CD8-positive, alpha-beta memory T cell (primary cell): ENCODE measurements around the gene DYSF. TPM values are rescaled to one million over a fixed set of nuclear protein-coding genes. Genes with fewer than 3 reads are reported as not detected.
A peak's percentile ranks its signal among the peaks of the same experiment; 100 is the strongest.

Experiments used
- CTCF ChIA-PET: fragments of 350-600 bp; sonication (Branson Sonifier 250); formaldehyde crosslinking; loops from one replicate; lab custom pipeline; 2021; ENCODE audit warnings: antibody characterized with exemption; lab: Charles Lee
- POLR2A ChIA-PET: fragments of 350-600 bp; sonication (Branson Sonifier 250); formaldehyde crosslinking; loops from one replicate; lab custom pipeline; 2021; ENCODE audit warnings: antibody characterized with exemption; lab: Charles Lee
- DNase-seq, 5 donors: peaks; one replicate each; pipeline versions ENCODE4 v3.0.0 to v3.0.0-alpha.2; 2020 to 2022; ENCODE audit warnings: mixed read lengths in 1 of 5
- H3K27ac ChIP-seq: one replicate; pipeline ENCODE4 v1.7.0; 2013; ENCODE audit warnings: low read depth, mild to moderate bottlenecking, low read length, moderate library complexity
- H3K27me3 ChIP-seq: 2 replicates; pipeline ENCODE4 v1.7.0; 2013; ENCODE audit warnings: low read length, mild to moderate bottlenecking; ENCODE audit not compliant: insufficient read depth, poor library complexity, severe bottlenecking
- H3K36me3 ChIP-seq: 2 replicates; pipeline ENCODE4 v1.7.0; 2013; ENCODE audit warnings: mild to moderate bottlenecking, low read length, moderate library complexity; ENCODE audit not compliant: insufficient read depth
- H3K4me1 ChIP-seq: 2 replicates; pipeline ENCODE4 v1.7.0; 2013; ENCODE audit warnings: mild to moderate bottlenecking, low read length, moderate library complexity; ENCODE audit not compliant: insufficient read depth
- H3K4me3 ChIP-seq: 2 replicates; pipeline ENCODE4 v1.7.0; 2013; ENCODE audit warnings: mild to moderate bottlenecking, low read length
- H3K9me3 ChIP-seq: 2 replicates; pipeline ENCODE4 v1.7.0; 2013; ENCODE audit warnings: mild to moderate bottlenecking, low read length
- H3K27ac Mint-ChIP-seq, 8 donors: one replicate each; pipeline ENCODE4 v1.8.0; 2020 to 2021; ENCODE audit warnings: mixed read lengths in 8 of 8, mild to moderate bottlenecking in 6 of 8, inconsistent platforms in 3 of 8, moderate library complexity in 3 of 8
- H3K27me3 Mint-ChIP-seq, 2 donors: one replicate each; pipeline ENCODE4 v1.8.0; 2020 to 2021; ENCODE audit warnings: mixed read lengths in 2 of 2, mild to moderate bottlenecking in 1 of 2, moderate library complexity in 1 of 2
- H3K36me3 Mint-ChIP-seq, 3 donors: one replicate each; pipeline ENCODE4 v1.8.0; 2020 to 2021; ENCODE audit warnings: mixed read lengths in 3 of 3, inconsistent platforms in 1 of 3, mild to moderate bottlenecking in 1 of 3
- H3K4me1 Mint-ChIP-seq, 3 donors: one replicate each; pipeline ENCODE4 v1.8.0; 2020 to 2021; ENCODE audit warnings: mixed read lengths in 3 of 3, inconsistent platforms in 1 of 3, mild to moderate bottlenecking in 1 of 3
- H3K4me3 Mint-ChIP-seq, 7 donors: one replicate each; pipeline ENCODE4 v1.8.0; 2020 to 2021; ENCODE audit warnings: mixed read lengths in 7 of 7, mild to moderate bottlenecking in 6 of 7, moderate library complexity in 4 of 7, inconsistent platforms in 2 of 7
- H3K9me3 Mint-ChIP-seq, 5 donors: one replicate each; pipeline ENCODE4 v1.8.0; 2020 to 2022; ENCODE audit warnings: mixed read lengths in 5 of 5, mild to moderate bottlenecking in 3 of 5, moderate library complexity in 2 of 5, inconsistent platforms in 1 of 5
- polyA plus RNA-seq: library from polyadenylated mRNA; unstranded; fragments of 300-500 nt; fragmentation: Illumina TruSeq; gene quantifications from one replicate; pipeline ENCODE4 v1.2.3, GENCODE V29; 2021
- total RNA-seq, 2 experiments: library from RNA; stranded (reverse); gene quantifications; one replicate each; pipeline ENCODE4 v1.2.3, GENCODE V29; 2021

The DYSF gene
- total and polyA plus RNA-seq, 3 experiments from 2014 or later = 3.6 to 4.8 (median 3.9) TPM

DNA sequence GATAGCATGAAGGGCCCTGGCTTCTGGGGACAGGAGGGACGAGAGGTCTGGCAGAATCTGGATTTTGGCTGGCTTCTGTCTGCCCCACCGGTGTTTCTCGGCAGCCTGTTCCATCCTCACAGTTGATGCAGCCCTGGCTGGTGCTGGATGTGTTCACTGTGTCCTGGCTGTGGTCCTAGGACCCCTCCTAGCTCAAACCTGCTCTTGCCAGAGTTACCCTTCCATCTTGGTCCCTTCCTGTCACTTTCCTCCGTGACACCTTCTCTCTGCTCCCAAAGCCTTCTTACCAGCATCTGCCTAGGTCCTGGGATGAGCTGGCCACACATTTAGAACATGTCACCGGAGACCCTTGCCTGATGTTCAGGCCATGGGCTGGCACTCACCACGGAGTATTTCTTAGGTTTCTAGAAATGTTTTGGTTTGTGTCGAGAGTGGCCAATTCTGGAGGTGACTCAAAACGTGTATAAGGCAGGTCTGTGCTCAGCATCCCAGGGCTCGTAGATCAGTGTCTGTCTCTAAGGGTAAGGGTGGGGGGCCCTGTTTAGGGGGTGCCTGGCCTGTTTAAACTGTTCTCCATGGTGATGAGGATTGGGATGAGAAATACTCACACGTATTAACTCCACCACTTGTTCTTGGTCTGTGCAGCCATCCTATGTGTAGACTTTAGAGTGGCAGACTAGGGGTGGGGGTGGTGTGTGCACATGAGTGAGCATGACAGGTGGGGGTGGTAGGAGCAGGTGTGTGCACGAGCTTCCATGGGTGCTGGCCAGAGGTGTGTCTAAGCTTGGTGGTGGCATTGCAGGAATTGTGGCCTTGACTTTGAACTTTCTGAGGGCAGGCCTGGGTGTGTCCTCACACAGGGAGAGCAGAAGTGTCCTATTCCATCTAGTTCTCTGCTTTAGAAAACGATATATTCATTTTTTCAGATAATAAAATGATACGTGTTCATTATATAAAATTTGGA, 162.7 kb downstream of the DYSF start:
- Histone ChIP-seq H3K4me3 (no peak overlapping the region), H3K4me1 (no peaks in the 10 kb centered on the region), H3K27ac (no peak overlapping the region), H3K9me3 (no peaks in the 10 kb centered on the region), H3K36me3 (no peaks in the 10 kb centered on the region), H3K27me3 (no peaks in the 10 kb centered on the region)
- peaks cover 0 to 4% of the 10 kb centered on the region in 2 donors for H3K27me3 Mint-ChIP-seq
- POLR2A ChIA-PET = no interaction called here
- peak in 1 of 5 donors; percentile 13 for DNase-seq
- H3K4me1 Mint-ChIP-seq = no peaks in the 10 kb centered on the region
- no peak overlapping the region for H3K4me3 Mint-ChIP-seq
- CTCF ChIA-PET = no interaction called here
- no peaks in the 10 kb centered on the region for H3K36me3 Mint-ChIP-seq
- H3K9me3 Mint-ChIP-seq = no peaks in the 10 kb centered on the region
- H3K27ac Mint-ChIP-seq = peak overlapping the region in 2 of 8 donors; percentile 47 to 57

DNA sequence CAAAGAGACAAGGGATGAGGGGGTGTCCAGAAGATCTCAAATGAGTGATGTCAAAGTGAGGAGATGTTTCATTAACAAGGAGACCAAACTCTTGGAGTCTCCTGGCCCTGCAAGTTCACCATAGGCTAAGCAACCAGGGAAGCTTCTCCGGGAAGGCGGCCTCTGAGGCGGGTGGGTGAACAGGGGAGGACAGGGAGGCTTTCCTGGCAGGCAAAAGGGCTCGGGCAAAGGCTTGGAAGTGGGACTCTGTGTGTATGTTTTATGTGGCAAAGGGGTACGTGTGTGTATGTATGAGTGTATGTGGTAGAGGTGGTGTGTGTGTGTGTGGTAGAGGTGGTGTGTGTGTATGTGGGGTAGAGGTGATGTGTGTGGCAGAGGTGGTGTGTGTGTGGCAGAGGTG, 163.9 kb downstream of the DYSF start:
- POLR2A ChIA-PET = no interaction called here
- Mint-ChIP-seq H3K36me3 (no peaks in the 10 kb centered on the region), H3K9me3 (no peaks in the 10 kb centered on the region), H3K27ac (no peak overlapping the region), H3K4me1 (no peaks in the 10 kb centered on the region), H3K4me3 (no peak overlapping the region), H3K27me3 (peaks cover 0 to 4% of the 10 kb centered on the region in 2 donors)
- peak in 1 of 5 donors; percentile 19 for DNase-seq
- Histone ChIP-seq H3K27me3 (no peaks in the 10 kb centered on the region), H3K27ac (no peak overlapping the region), H3K36me3 (no peaks in the 10 kb centered on the region), H3K4me1 (no peaks in the 10 kb centered on the region), H3K4me3 (no peak overlapping the region), H3K9me3 (no peaks in the 10 kb centered on the region)
- CTCF ChIA-PET = no interaction called here

DNA sequence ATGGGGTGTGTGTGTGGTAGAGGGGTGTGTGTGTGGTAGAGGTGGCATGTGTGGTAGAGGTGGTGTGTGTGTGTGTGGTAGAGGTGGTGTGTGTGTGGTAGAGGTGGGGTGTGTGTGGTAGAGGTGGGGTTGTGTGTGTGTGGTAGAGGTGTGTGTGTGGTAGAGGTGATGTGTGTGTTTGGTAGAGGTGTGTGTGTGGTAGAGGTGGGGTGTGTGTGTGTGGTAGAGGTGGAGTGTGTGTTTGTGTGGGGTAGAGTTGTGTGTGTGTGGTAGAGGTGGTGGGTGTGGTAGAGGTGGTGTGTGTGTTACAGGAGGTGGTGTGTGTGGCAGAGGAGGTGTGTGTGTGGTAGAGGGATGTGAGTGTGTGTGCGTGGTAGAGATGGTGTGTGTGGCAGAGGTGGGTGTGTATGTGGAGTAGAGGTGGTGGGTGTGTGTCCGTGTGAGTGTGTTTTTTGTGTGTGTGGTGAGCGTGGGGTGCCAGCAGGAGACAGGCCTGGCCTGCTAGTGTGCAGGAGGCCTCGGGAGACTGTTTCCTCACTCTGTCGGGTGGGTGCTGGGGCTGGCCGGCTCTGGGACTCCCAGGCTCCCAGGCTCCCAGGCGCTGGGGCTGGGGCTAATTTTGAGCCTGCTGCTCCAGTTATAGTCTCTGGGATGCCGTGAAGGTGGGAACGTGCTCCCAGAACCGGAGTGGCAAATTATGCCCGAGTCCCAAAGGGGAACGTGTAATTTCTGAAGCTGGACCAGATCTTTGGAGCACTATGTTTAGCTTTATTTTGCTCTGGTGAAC, 165.2 kb downstream of the DYSF start:
- Histone ChIP-seq H3K27ac (no peak overlapping the region), H3K27me3 (no peaks in the 10 kb centered on the region), H3K9me3 (no peaks in the 10 kb centered on the region), H3K4me1 (no peaks in the 10 kb centered on the region), H3K36me3 (no peaks in the 10 kb centered on the region), H3K4me3 (no peak overlapping the region)
- H3K27me3 Mint-ChIP-seq = peaks cover 0 to 2% of the 10 kb centered on the region in 2 donors
- H3K9me3 Mint-ChIP-seq = no peaks in the 10 kb centered on the region
- no peaks in the 10 kb centered on the region for H3K36me3 Mint-ChIP-seq
- no peak overlapping the region for H3K27ac Mint-ChIP-seq
- H3K4me1 Mint-ChIP-seq = no peaks in the 10 kb centered on the region
- DNase-seq = peak in 1 of 5 donors; percentile 28
- CTCF ChIA-PET = no interaction called here
- POLR2A ChIA-PET = no interaction called here
- H3K4me3 Mint-ChIP-seq = no peak overlapping the region

DNA sequence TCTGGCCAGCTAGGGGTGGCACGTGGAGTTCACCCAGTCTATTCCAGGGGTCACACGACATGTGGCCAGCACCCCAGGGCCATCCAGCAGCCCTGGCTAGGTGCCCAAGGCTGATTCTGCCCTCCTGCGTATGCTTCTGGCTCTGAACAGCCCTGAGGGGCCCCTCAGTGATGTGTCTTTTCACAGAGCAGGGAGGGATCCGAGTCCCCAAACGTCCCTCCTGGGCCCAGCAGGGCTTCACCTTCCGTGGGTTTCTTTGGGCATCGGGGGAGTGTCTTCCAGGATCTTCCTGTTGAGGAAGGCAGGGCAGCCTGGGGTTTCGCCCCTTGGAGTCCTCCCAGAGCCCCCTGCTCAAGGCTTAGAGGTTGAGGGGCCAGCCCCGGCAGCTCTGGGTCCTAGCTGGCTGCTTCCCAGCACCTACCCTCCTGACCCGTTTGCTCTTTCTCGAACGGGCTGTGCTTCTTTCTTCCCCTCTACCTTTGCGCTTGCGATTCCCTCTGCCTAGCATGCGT, 165.9 kb downstream of the DYSF start:
- H3K4me3 Mint-ChIP-seq = no peak overlapping the region
- ChIA-PET POLR2A (no interaction called here), CTCF (no interaction called here)
- H3K27ac Mint-ChIP-seq = no peak overlapping the region
- H3K4me1 Mint-ChIP-seq = no peaks in the 10 kb centered on the region
- H3K36me3 Mint-ChIP-seq = no peaks in the 10 kb centered on the region
- no peaks in the 10 kb centered on the region for H3K27me3 ChIP-seq
- H3K9me3 ChIP-seq = no peaks in the 10 kb centered on the region
- peak in 1 of 5 donors; percentile 36 for DNase-seq
- no peaks in the 10 kb centered on the region for H3K9me3 Mint-ChIP-seq
- H3K36me3 ChIP-seq = no peaks in the 10 kb centered on the region
- H3K4me1 ChIP-seq = no peaks in the 10 kb centered on the region
- no peak overlapping the region for H3K27ac ChIP-seq
- H3K27me3 Mint-ChIP-seq = peaks cover 0 to 2% of the 10 kb centered on the region in 2 donors
- no peak overlapping the region for H3K4me3 ChIP-seq

DNA sequence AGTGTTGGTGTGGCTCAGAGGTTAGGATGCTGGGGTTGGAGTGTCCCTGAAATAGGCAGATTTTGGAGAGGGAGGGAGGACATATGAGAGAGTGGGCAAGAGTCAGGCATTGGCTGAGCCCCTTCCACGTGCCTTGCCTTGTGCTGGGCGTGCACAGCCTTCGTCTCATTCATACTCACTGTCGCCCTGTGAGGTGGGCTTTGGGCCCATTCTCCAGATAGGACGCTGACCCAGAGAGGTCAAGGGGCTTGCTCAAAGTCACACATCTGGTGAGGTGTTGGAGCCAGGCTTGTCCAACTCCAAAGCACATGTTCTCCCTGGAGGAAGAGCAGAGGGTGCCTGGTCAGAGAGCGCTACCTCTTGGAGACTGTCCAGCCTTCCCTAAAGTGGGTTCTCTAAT, 166.8 kb downstream of the DYSF start:
- Mint-ChIP-seq H3K27ac (no peak overlapping the region), H3K4me3 (no peak overlapping the region), H3K36me3 (no peaks in the 10 kb centered on the region), H3K4me1 (no peaks in the 10 kb centered on the region), H3K27me3 (peaks cover 0 to 2% of the 10 kb centered on the region in 2 donors), H3K9me3 (no peaks in the 10 kb centered on the region)
- CTCF ChIA-PET = no interaction called here
- Histone ChIP-seq H3K27me3 (no peaks in the 10 kb centered on the region), H3K4me3 (no peak overlapping the region), H3K27ac (no peak overlapping the region), H3K36me3 (no peaks in the 10 kb centered on the region), H3K4me1 (no peaks in the 10 kb centered on the region), H3K9me3 (no peaks in the 10 kb centered on the region)
- POLR2A ChIA-PET = no interaction called here
- DNase-seq = peak in 1 of 5 donors; percentile 15

DNA sequence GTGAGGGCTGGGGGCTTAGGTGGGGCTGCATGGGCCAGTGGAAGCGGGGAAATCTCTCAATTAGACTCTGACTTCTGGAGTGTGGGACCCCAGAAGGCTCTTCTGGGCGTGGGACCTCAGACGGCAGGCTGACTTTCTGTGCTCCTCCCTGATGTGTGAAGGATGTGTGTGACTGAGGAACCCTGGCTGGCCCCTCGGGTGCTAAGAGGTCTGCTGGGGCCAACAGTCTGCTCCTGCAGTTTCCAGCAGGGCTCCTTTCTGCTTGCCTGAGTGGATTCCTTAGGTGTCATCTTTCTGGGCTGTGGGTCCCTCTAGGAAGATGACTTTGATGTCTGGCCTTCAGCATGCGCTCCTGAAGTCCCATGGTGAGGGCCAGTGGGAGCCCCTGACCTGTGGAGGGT, 167.5 kb downstream of the DYSF start:
- H3K4me3 ChIP-seq = no peak overlapping the region
- H3K9me3 Mint-ChIP-seq = no peaks in the 10 kb centered on the region

DNA sequence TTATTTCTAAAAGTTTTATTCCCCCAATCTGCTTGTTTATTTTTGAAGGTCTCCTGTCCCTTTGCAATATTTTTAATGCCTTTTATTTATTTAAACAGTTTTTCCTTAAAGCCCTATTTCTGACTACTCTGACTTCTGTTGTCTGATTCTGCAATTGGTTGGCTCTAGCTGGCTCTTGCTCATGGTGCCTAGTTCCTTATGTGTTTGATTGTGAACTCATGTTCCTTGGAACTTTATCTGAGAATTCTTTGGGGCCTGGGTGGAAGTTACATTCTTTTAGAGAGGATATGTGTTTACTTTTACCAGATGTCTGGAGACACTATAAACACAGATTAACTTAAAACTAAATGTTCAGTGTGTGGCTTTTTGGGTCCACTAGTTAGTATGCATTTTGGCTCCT, 175.9 kb downstream of the DYSF start:
- ChIA-PET CTCF (no interaction called here), POLR2A (no interaction called here)
- peaks cover 0 to 2% (median 0%) of the 10 kb centered on the region in 5 donors for H3K9me3 Mint-ChIP-seq
- no peak overlapping the region for H3K27ac Mint-ChIP-seq
- no peaks in the 10 kb centered on the region for H3K9me3 ChIP-seq
- peaks cover 8 to 15% of the 10 kb centered on the region in 2 donors for H3K27me3 Mint-ChIP-seq
- DNase-seq = no peak
- H3K27ac ChIP-seq = no peak overlapping the region
- H3K36me3 Mint-ChIP-seq = no peaks in the 10 kb centered on the region
- no peaks in the 10 kb centered on the region for H3K4me1 Mint-ChIP-seq
- H3K4me3 ChIP-seq = no peak overlapping the region
- H3K4me1 ChIP-seq = no peaks in the 10 kb centered on the region
- no peaks in the 10 kb centered on the region for H3K27me3 ChIP-seq
- no peaks in the 10 kb centered on the region for H3K36me3 ChIP-seq
- no peak overlapping the region for H3K4me3 Mint-ChIP-seq

More for the DNA sequence above, 167.5 kb downstream of the DYSF start:
- CTCF ChIA-PET = no interaction called here
- Mint-ChIP-seq H3K4me1 (no peaks in the 10 kb centered on the region), H3K36me3 (no peaks in the 10 kb centered on the region), H3K4me3 (no peak overlapping the region), H3K27me3 (peaks cover 0 to 2% of the 10 kb centered on the region in 2 donors), H3K27ac (no peak overlapping the region)
- Histone ChIP-seq H3K36me3 (no peaks in the 10 kb centered on the region), H3K9me3 (no peaks in the 10 kb centered on the region), H3K4me1 (no peaks in the 10 kb centered on the region), H3K27ac (no peak overlapping the region), H3K27me3 (no peaks in the 10 kb centered on the region)
- POLR2A ChIA-PET = no interaction called here
- DNase-seq = peak in 1 of 5 donors; percentile 23
